Fibroblast of lung (primary cell): ENCODE results near the gene TTC1. TPM values are rescaled to one million over a fixed set of nuclear protein-coding genes. Genes with fewer than 3 reads are reported as not detected.

Experiments
- DNase-seq, 2 donors: peaks; one replicate each; pipeline versions ENCODE4 v3.0.0 to v3.0.0-alpha.2; 2010; ENCODE audit warnings: low read depth in 2 of 2
- H2AFZ ChIP-seq: 2 replicates; pipeline ENCODE4 v1.5.1; 2012; ENCODE audit warnings: low read length, control low read depth, inconsistent platforms
- H3K27ac ChIP-seq: 2 replicates; pipeline ENCODE4 v1.5.1; 2011; ENCODE audit warnings: low read length, control low read depth; ENCODE audit not compliant: insufficient read depth
- H3K27me3 ChIP-seq: 2 replicates; pipeline ENCODE4 v1.5.1; 2011; ENCODE audit warnings: mild to moderate bottlenecking, low read length; ENCODE audit not compliant: control insufficient read depth, insufficient read depth
- H3K36me3 ChIP-seq: 2 replicates; pipeline ENCODE4 v1.5.1; 2011; ENCODE audit warnings: low read length; ENCODE audit not compliant: control insufficient read depth, insufficient read depth
- H3K4me1 ChIP-seq: 2 replicates; pipeline ENCODE4 v1.5.1; 2011; ENCODE audit warnings: low read length; ENCODE audit not compliant: control insufficient read depth, insufficient read depth; ENCODE audit errors: extremely low read depth
- H3K4me2 ChIP-seq: 2 replicates; pipeline ENCODE4 v1.5.1; 2011; ENCODE audit warnings: low read length, control low read depth; ENCODE audit not compliant: insufficient read depth; ENCODE audit errors: extremely low read depth
- H3K4me3 ChIP-seq, 4 experiments: fragments of 200-600 bp in 1 of 4; sonication (generic) in 1 of 4; replicated peaks in 1 of 4; 2 replicates each; pipeline ENCODE4 v1.5.1; 2011 to 2016; ENCODE audit warnings: low read length in 4 of 4, low read depth in 3 of 4, mild to moderate bottlenecking in 3 of 4, control low read depth in 2 of 4, inconsistent platforms in 1 of 4, mixed read lengths in 1 of 4; ENCODE audit not compliant: insufficient read depth in 1 of 4; ENCODE audit errors: control extremely low read depth in 1 of 4
- H3K79me2 ChIP-seq: 2 replicates; pipeline ENCODE4 v1.5.1; 2012; ENCODE audit warnings: mild to moderate bottlenecking, low read length, inconsistent platforms; ENCODE audit not compliant: control insufficient read depth, insufficient read depth
- H3K9ac ChIP-seq: 2 replicates; pipeline ENCODE4 v1.5.1; 2011; ENCODE audit warnings: mild to moderate bottlenecking, low read length, control low read depth; ENCODE audit not compliant: insufficient read depth
- H3K9me3 ChIP-seq: 2 replicates; pipeline ENCODE4 v1.5.1; 2012; ENCODE audit warnings: low read depth, low read length; ENCODE audit not compliant: control insufficient read depth, insufficient read depth
- H4K20me1 ChIP-seq: 2 replicates; pipeline ENCODE4 v1.5.1; 2011; ENCODE audit warnings: low read length; ENCODE audit not compliant: control insufficient read depth, insufficient read depth; ENCODE audit errors: extremely low read depth
- CTCF ChIP-seq, 2 donors: IDR thresholded peaks in 1 of 2; conservative IDR thresholded peaks in 1 of 2; 1 replicate in 1 of 2; 2 replicates in 1 of 2; pipeline ENCODE4 v1.5.1; 2011 to 2012; ENCODE audit warnings: low read length in 2 of 2, control low read depth in 1 of 2, inconsistent platforms in 1 of 2, low read depth in 1 of 2, mild to moderate bottlenecking in 1 of 2
- EZH2 ChIP-seq: IDR thresholded peaks from 2 replicates; pipeline ENCODE4 v1.5.1; 2012; ENCODE audit warnings: low read length, control low read depth, mild to moderate bottlenecking; ENCODE audit errors: missing control alignments
- polyA plus RNA-seq, 2 donors: library from polyadenylated mRNA; depleted of rRNA in 1 of 2; stranded (reverse) in 1 of 2; unstranded in 1 of 2; fragments of >200 nt; gene quantifications; 2 replicates each; pipeline ENCODE4 v1.2.1, GENCODE V29; 2011 to 2012; ENCODE audit warnings: missing spikeins in 1 of 2
- total RNA-seq: library from RNA; depleted of rRNA; stranded (reverse); fragments of >200 nt; gene quantifications from 2 replicates; pipeline ENCODE4 v1.2.1, GENCODE V29; 2014

The TTC1 gene
- total and polyA plus RNA-seq, 2 donors (not counting 1 experiment from before 2014, with no cell fraction given), result 41.6 to 63.7 TPM

GRCh38 chr5:159976921-159977320, 32.0 kb upstream of the TTC1 start:
- H3K9me3 ChIP-seq, result no peaks in the 10 kb centered on the region
- H3K4me3 ChIP-seq, result no peak overlapping the region
- H4K20me1 ChIP-seq, result no peaks in the 10 kb centered on the region
- no peaks in the 10 kb centered on the region for H3K27me3 ChIP-seq
- no peak overlapping the region for H3K27ac ChIP-seq
- no peak overlapping the region for H3K4me2 ChIP-seq
- H3K79me2 ChIP-seq, result no peaks in the 10 kb centered on the region
- H3K4me1 ChIP-seq, result peaks cover 4% of the 10 kb centered on the region
- H3K36me3 ChIP-seq, result no peaks in the 10 kb centered on the region
- no peak for TF ChIP-seq EZH2
- no peak for TF ChIP-seq CTCF (conservative IDR thresholded peaks at IDR 0.05 in 1 of 2, IDR thresholded peaks at IDR 0.05 in 1 of 2; ENCODE audit: low read depth in 1 of 2, low read length in 2 of 2)
- H2AFZ ChIP-seq, result no peak overlapping the region
- no peak for DNase-seq
- no peak overlapping the region for H3K9ac ChIP-seq

- Histone ChIP-seq H2AFZ (no peak overlapping the region), H3K9ac (no peak overlapping the region), H3K4me2 (no peak overlapping the region), H3K27me3 (no peaks in the 10 kb centered on the region), H3K79me2 (no peaks in the 10 kb centered on the region), H3K27ac (no peak overlapping the region), H3K36me3 (no peaks in the 10 kb centered on the region), H3K9me3 (no peaks in the 10 kb centered on the region), H4K20me1 (no peaks in the 10 kb centered on the region), H3K4me3 (no peak overlapping the region), H3K4me1 (peaks cover 4% of the 10 kb centered on the region)
- TF ChIP-seq CTCF (conservative IDR thresholded peaks at IDR 0.05 in 1 of 2, IDR thresholded peaks at IDR 0.05 in 1 of 2; ENCODE audit: low read depth in 1 of 2, low read length in 2 of 2) (no peak), EZH2 (no peak)
- DNase-seq, result no peak
Measured at GRCh38 chr5:159978358-159978757, 30.6 kb upstream of the TTC1 start.

- no peaks in the 10 kb centered on the region for H3K9me3 ChIP-seq
- H3K27me3 ChIP-seq, result peaks cover under 1% of the 10 kb centered on the region
- no peaks in the 10 kb centered on the region for H3K4me1 ChIP-seq
- no peak for TF ChIP-seq CTCF (conservative IDR thresholded peaks at IDR 0.05 in 1 of 2, IDR thresholded peaks at IDR 0.05 in 1 of 2; ENCODE audit: low read depth in 1 of 2, low read length in 2 of 2)
- TF ChIP-seq EZH2, result no peak
- no peak for DNase-seq
- no peak overlapping the region for H3K4me2 ChIP-seq
- H3K79me2 ChIP-seq, result no peaks in the 10 kb centered on the region
- no peak overlapping the region for H3K4me3 ChIP-seq
- H4K20me1 ChIP-seq, result no peaks in the 10 kb centered on the region
- H3K36me3 ChIP-seq, result no peaks in the 10 kb centered on the region
- H3K27ac ChIP-seq, result no peak overlapping the region
- H3K9ac ChIP-seq, result no peak overlapping the region
- H2AFZ ChIP-seq, result no peak overlapping the region
Measured at GRCh38 chr5:159982421-159983173, 26.3 kb upstream of the TTC1 start.
